Measurements from ENCODE around the gene LAMA3.

The LAMA3 gene

GRCh38 chr18:23970161-23971096 lies 281.2 kb downstream of the LAMA3 start:
- peak in 1 of 3 experiments; percentile 29 for DNase-seq (ENCODE audit: low read depth in 3 of 3)

GRCh38 chr18:23971097-23971440 lies 281.8 kb downstream of the LAMA3 start:
- no peak for DNase-seq (ENCODE audit: low read depth in 3 of 3)

- no peak for DNase-seq (ENCODE audit: low read depth in 3 of 3)
These were observed 282.5 kb downstream of the LAMA3 start for GRCh38 chr18:23971666-23972230.

GRCh38 chr18:23972453-23972852 lies 283.2 kb downstream of the LAMA3 start:
- no peak for DNase-seq (ENCODE audit: low read depth in 3 of 3)

- DNase-seq (ENCODE audit: low read depth in 3 of 3) = no peak
These were observed 287.9 kb downstream of the LAMA3 start for GRCh38 chr18:23977103-23977502.

- no peak for DNase-seq (ENCODE audit: low read depth in 3 of 3)
These were observed 288.6 kb downstream of the LAMA3 start for GRCh38 chr18:23977719-23978483.

- no peak for DNase-seq (ENCODE audit: low read depth in 3 of 3)
These were observed 292.2 kb downstream of the LAMA3 start for GRCh38 chr18:23981369-23981980.

GRCh38 chr18:23982155-23983079 lies 293.2 kb downstream of the LAMA3 start:
- DNase-seq (ENCODE audit: low read depth in 3 of 3) = no peak

GRCh38 chr18:23983112-23983511 lies 293.9 kb downstream of the LAMA3 start:
- DNase-seq (ENCODE audit: low read depth in 3 of 3) = no peak

- no peak for DNase-seq (ENCODE audit: low read depth in 3 of 3)
These were observed 297.5 kb downstream of the LAMA3 start for GRCh38 chr18:23986600-23987359.

GRCh38 chr18:23990474-23991410 lies 301.5 kb downstream of the LAMA3 start:
- no peak for DNase-seq (ENCODE audit: low read depth in 3 of 3)

- no peak for DNase-seq (ENCODE audit: low read depth in 3 of 3)
These were observed 303.1 kb downstream of the LAMA3 start for GRCh38 chr18:23992089-23992940.

GRCh38 chr18:23992941-23993280 lies 303.7 kb downstream of the LAMA3 start:
- no peak for DNase-seq (ENCODE audit: low read depth in 3 of 3)

- no peak for DNase-seq (ENCODE audit: low read depth in 3 of 3)
These were observed 305.2 kb downstream of the LAMA3 start for GRCh38 chr18:23994361-23994902.

- DNase-seq (ENCODE audit: low read depth in 3 of 3) = no peak
These were observed 305.9 kb downstream of the LAMA3 start for GRCh38 chr18:23995180-23995579.

- no peak for DNase-seq (ENCODE audit: low read depth in 3 of 3)
These were observed 308.8 kb downstream of the LAMA3 start for GRCh38 chr18:23998018-23998417.

- no peak for DNase-seq (ENCODE audit: low read depth in 3 of 3)
These were observed 309.6 kb downstream of the LAMA3 start for GRCh38 chr18:23998820-23999219.

Data from stimulated activated CD4-positive, alpha-beta T cell treated with anti-CD3 and anti-CD28 coated beads, TNF-alpha, amount 100 ng/mL, for 24 hours (primary cell).